ENCODE data around the gene PSG1. TPM values are rescaled to one million over a fixed set of nuclear protein-coding genes. Genes with fewer than 3 reads are reported as not detected.
"Not testable (repeated sequence)": the region's sequence is repeated elsewhere in the genome, so short reads cannot be mapped to it uniquely, and the experiment has no call there.

PSG1 gene
- total RNA-seq, 2 donors from 2014 or later, result not detected

DNA sequence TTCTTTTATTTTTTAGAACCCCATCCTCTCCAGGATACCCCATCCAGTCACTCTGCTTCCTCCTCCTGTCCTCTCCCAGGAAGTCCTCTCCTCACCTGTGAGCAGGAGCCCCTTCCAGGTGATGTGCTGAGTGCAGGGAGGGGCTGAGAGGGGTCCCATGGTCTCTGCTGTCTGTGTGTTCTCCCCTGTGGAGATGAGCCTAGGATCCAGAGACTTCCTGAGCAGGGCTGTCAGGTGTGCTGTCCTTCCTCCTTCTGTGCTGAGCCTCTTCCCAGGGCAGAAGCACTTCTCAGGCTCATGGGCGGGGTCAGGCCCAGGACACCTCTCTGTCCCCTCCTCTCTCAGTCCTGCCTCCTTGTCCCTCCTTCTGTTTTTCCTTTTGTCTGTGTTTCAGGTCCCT lies 38.1 kb upstream of the PSG1 start, which contains the start of gene PSG6:
Gene PSG6, minus strand, starts transcription at position 261 of the 400 bp plus-strand sequence. Its CDS starts 102 bp downstream, at position 159.
- intact Hi-C loops (cut with DNase I); H3K9me3 ChIP-seq; H3K27me3 ChIP-seq (replicated peaks; ENCODE audit: insufficient read depth); H3K4me3 ChIP-seq; H3K27ac ChIP-seq; DNase-seq (ENCODE audit: low spot score); H3K4me1 ChIP-seq (replicated peaks); H3K36me3 ChIP-seq: not testable (repeated sequence)
- WGBS, result 100% methylated on average over 1 of the region's 1 CpG

DNA sequence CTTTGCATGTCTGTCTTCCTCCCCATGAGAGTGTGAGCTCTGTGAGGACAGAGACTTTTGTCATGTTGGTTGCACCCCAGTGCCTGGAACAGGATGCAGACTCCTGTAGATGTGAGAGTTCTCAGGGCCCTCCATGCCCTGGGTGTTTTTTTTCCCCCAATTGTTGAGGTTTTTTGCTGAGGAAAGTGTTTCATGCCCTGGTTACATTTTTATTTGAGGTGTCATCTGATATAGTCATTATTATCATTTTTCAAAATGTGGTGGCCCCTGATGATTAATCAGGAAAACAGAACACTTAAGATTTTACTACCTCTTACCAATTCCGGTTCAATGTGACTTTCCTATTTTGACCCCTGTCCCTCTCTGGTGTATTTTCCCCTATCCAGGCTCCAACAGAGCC lies 37.4 kb upstream of the PSG1 start:
- H3K9me3 ChIP-seq; DNase-seq (ENCODE audit: low spot score); intact Hi-C loops (cut with DNase I); H3K4me1 ChIP-seq (replicated peaks); H3K36me3 ChIP-seq; H3K27me3 ChIP-seq (replicated peaks; ENCODE audit: insufficient read depth); H3K4me3 ChIP-seq; H3K27ac ChIP-seq: not testable (repeated sequence)
- 83% methylated on average over 1 of the region's 1 CpG for WGBS

DNA sequence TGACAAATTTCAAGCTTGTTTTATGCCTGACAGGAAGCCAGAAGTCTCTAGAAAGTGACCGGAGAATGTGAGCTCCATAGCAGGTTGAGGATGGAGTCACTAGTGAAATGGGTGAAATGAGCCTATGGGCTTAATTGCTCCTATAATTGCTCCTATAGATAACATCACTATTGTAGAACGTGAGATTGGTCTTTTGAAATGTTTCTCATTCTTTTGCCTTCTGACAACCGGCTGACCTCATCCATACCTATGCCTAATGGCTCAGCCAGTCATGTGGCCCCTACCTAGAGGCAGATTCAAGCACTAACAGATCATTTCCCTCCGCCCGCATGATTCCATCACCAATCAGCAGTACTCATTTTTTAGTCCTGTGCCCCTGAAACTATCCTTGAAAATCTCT lies 34.0 kb upstream of the PSG1 start:
- H3K36me3 ChIP-seq; H3K27ac ChIP-seq; intact Hi-C loops (cut with DNase I); DNase-seq (ENCODE audit: low spot score); H3K4me1 ChIP-seq (replicated peaks); H3K27me3 ChIP-seq (replicated peaks; ENCODE audit: insufficient read depth); H3K4me3 ChIP-seq; H3K9me3 ChIP-seq: not testable (repeated sequence)
- 69% methylated on average over 5 of the region's 5 CpGs for WGBS

DNA sequence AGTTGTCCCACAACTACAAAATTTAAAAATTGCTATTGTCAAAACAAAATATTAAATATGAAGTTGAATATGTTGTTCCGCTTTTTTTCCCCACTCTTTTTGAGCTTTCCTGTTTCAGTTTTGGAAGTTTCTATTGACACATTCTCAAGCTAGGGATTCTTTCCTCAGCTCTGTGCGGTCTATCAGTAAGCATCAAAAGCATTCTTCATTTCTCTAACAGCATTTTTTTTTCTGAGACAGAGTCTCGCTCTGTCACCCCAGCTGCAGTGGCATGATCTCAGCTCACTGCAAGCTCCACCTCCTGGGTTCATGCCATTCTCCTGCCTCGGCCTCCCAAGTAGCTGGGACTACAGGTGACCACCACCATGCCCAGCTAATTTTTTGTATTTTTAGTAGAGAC lies 33.4 kb upstream of the PSG1 start:
- H3K9me3 ChIP-seq; H3K27me3 ChIP-seq (replicated peaks; ENCODE audit: insufficient read depth); DNase-seq (ENCODE audit: low spot score); H3K36me3 ChIP-seq; H3K27ac ChIP-seq; intact Hi-C loops (cut with DNase I); H3K4me1 ChIP-seq (replicated peaks); H3K4me3 ChIP-seq: not testable (repeated sequence)
- 89% methylated on average over 4 of the region's 4 CpGs for WGBS

DNA sequence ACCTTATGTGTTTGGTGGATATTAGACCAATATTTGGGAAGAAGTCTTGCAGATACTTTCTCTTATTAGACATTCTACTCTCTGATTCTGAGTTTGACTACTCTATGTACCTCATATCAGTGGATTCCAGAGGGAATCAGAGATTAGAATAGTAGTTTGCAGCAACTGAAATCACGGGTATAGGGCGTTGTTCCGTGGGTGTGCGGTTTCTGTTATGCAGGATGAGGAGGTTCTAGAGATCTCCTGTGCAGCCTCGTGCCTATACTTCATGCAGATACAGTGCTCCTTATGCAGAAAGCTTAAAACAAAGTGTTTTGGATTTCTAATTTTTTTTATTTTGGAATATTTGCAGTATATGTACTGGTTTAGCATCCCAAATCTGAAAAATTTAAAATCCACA lies 32.2 kb upstream of the PSG1 start:
- H3K9me3 ChIP-seq; H3K27me3 ChIP-seq (replicated peaks; ENCODE audit: insufficient read depth); H3K4me3 ChIP-seq; H3K27ac ChIP-seq; DNase-seq (ENCODE audit: low spot score); H3K4me1 ChIP-seq (replicated peaks); H3K36me3 ChIP-seq; intact Hi-C loops (cut with DNase I): not testable (repeated sequence)
- WGBS, result 77% methylated on average over 5 of the region's 5 CpGs

DNA sequence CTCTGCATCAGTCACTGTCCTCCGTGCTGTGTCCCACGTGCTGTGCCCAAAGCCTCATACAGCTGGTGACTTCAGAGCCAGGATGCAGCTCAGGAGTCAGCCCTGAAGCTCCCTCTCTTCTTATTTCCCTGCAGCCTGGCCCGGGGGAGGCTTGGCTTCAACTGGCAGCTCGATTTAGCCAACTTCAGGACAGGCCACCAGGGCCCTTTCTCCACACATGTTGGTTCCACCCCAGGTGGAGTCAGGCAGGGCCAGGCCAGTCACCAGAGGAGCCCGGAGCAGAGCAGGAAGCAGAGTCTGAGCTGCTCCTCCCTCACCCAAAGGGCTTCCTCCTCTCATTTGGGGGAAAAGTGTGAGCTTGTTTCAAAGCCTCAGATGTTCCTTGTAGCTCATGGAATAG lies 26.6 kb upstream of the PSG1 start:
- H3K4me1 ChIP-seq (replicated peaks); H3K27ac ChIP-seq; H3K9me3 ChIP-seq; DNase-seq (ENCODE audit: low spot score); intact Hi-C loops (cut with DNase I); H3K4me3 ChIP-seq; H3K27me3 ChIP-seq (replicated peaks; ENCODE audit: insufficient read depth); H3K36me3 ChIP-seq: not testable (repeated sequence)
- 76% methylated on average over 5 of the region's 5 CpGs for WGBS

DNA sequence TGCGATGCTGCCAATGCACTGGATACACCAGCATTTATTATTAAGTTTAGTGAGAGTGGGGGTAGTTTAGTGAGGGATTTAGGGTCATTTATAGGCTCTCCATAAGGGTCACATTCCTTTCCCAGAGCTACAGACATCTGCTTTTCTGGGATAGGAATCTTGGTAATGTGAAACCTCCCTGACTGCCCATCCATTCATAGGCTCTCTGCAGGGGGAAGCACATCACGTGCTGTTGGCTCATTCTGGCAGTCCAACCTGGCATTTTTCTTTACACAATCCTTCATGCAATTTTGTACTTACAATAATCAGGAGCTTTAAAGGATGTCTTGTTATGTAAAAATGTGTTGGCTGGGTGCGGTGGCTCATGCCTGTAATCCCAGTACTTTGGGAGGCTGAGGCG lies 21.0 kb upstream of the PSG1 start:
- H3K4me1 ChIP-seq (replicated peaks); H3K36me3 ChIP-seq; H3K27me3 ChIP-seq (replicated peaks; ENCODE audit: insufficient read depth); DNase-seq (ENCODE audit: low spot score); H3K9me3 ChIP-seq; H3K4me3 ChIP-seq; H3K27ac ChIP-seq; intact Hi-C loops (cut with DNase I): not testable (repeated sequence)
- WGBS, result 76% methylated on average over 4 of the region's 4 CpGs

DNA sequence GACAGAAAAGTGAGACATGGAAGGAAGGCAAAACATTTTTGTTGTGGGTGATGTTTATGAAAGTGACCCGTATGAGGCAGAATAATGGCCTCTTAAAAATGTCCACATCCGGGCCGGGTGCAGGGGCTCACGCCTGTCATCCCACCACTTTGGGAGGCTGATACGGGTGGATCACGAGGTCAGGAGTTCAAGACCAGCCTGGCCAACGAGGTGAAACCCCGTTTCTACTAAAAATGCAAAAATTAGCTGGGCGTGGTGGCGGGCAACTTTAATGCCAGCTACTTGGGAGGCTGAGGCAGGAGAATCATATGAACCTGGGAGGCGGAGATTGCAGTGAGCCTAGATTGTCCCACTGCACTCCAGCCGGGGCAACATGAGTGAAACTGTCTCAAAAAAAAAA lies 20.2 kb upstream of the PSG1 start:
- H3K9me3 ChIP-seq; H3K4me1 ChIP-seq (replicated peaks); H3K36me3 ChIP-seq; H3K27ac ChIP-seq; H3K27me3 ChIP-seq (replicated peaks; ENCODE audit: insufficient read depth); H3K4me3 ChIP-seq; DNase-seq (ENCODE audit: low spot score); intact Hi-C loops (cut with DNase I): not testable (repeated sequence)
- 93% methylated on average over 12 of the region's 12 CpGs for WGBS

DNA sequence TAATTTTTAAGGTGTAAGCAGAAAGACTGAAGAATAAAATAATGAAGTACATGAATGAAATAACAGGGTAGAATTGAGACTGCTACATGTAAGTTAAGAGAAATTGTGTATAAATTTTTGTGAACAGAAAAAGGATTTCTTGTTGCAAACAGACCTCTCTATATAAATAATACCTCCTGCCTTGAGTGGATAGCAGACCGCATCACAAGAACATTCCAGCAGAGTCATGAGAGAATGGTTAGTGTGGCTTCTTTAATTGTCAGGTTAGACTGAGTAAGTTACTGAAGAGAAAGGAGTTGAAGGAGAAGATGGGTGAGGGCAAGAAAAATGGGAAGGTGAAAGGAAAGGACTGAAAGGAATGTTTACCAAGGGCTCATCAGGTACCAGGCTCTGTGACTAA lies 19.6 kb upstream of the PSG1 start:
- intact Hi-C loops (cut with DNase I); H3K9me3 ChIP-seq; H3K4me3 ChIP-seq; DNase-seq (ENCODE audit: low spot score); H3K27me3 ChIP-seq (replicated peaks; ENCODE audit: insufficient read depth); H3K27ac ChIP-seq; H3K36me3 ChIP-seq; H3K4me1 ChIP-seq (replicated peaks): not testable (repeated sequence)
- WGBS, result 88% methylated on average over 1 of the region's 1 CpG

DNA sequence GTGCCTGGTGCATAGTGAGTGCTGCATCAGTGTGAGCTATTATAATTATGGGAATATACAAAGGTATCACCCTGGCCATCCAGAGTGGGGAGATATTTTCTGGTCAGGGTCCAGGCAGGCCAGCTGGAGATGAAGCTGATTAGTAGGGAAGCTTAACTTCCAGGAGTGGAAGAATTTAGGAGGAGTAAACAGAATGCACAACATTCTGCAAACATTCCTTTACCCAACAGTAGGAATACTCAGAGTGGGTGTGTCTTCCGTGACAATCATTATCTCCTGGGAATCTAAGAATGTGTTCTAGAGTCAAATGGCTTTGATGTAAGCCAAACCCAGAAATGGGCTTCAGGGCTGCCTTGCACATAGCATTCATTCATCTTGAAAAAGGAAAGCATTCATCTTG lies 19.1 kb upstream of the PSG1 start:
- 47% methylated on average over 1 of the region's 1 CpG for WGBS
- intact Hi-C loops (cut with DNase I); DNase-seq (ENCODE audit: low spot score): not testable (repeated sequence)

DNA sequence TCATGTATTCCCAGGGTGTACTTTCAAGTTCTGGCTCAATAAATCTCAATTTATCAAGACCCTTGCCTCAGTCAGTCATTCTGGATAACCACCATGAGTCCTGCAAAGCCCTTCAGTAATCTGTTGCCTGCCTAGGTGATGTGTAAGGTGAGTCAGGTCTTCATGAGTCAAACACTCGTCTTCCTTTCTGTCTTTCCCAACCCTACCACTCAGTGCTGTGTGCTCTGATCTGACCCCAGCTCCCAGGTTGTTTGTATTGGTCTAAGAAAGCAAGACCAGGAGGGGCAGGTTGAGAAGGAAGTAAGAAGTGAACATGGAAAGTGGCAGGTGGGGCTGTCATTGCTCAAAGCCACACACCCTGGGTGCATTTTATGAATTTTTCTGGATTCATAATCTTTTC lies 18.2 kb upstream of the PSG1 start:
- H3K36me3 ChIP-seq; H3K4me1 ChIP-seq (replicated peaks); DNase-seq (ENCODE audit: low spot score); intact Hi-C loops (cut with DNase I); H3K27ac ChIP-seq; H3K4me3 ChIP-seq; H3K27me3 ChIP-seq (replicated peaks; ENCODE audit: insufficient read depth); H3K9me3 ChIP-seq: not testable (repeated sequence)
- WGBS, result 30% methylated on average over 1 of the region's 1 CpG

More for the DNA sequence above, 19.1 kb upstream of the PSG1 start:
- H3K4me3 ChIP-seq; H3K9me3 ChIP-seq; H3K27me3 ChIP-seq (replicated peaks; ENCODE audit: insufficient read depth); H3K27ac ChIP-seq; H3K4me1 ChIP-seq (replicated peaks); H3K36me3 ChIP-seq: not testable (repeated sequence)

DNA sequence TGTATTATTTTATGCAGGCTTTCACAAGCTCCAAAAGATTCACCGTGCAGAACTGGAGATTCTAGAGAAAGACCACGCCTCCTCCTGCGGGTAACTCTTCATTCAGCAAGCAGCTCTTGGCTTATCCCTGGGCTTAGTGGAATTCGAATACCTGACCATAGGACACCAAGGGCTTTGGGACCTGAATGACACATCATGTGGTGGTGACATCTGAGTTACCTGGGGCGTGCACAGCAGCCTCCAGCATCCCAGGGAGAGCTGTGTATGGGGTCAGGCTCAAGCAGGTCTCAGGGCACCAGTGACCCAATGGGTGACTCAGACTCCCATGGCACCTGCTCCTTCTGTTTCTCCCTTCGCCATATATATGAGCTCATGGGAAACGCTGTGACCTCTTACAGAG lies 10.9 kb upstream of the PSG1 start:
- H3K4me1 ChIP-seq (replicated peaks); intact Hi-C loops (cut with DNase I); H3K9me3 ChIP-seq; H3K4me3 ChIP-seq; DNase-seq (ENCODE audit: low spot score); H3K27me3 ChIP-seq (replicated peaks; ENCODE audit: insufficient read depth); H3K27ac ChIP-seq; H3K36me3 ChIP-seq: not testable (repeated sequence)
- 93% methylated on average over 7 of the region's 7 CpGs for WGBS

DNA sequence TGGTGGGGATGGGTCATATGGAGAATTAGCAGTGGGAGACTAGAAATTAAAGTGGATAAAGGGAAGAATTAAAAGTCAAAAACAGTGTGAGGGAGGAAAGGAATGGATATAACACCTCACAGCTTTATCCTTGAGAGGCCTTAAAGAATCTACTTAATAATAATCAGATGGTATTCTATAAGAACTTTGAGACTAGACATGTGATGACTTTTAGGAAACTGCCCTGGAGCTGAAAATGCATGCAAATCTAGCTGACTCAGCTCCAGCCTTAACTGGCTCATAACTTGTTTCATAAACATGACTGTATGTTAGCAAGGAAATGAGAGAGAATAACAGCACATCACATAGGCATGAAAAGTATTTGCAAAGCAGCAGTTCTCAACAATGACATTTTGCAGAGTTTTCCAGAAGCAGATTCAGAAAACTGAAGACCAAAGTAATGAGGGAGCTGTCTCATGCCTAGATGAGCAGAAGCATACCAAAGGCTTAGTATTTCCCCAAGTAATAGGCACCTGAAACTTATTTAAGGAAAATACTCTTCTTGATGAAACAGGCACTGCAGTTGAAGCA lies 8.4 kb upstream of the PSG1 start:
- H3K9me3 ChIP-seq; intact Hi-C loops (cut with DNase I); H3K27me3 ChIP-seq (replicated peaks; ENCODE audit: insufficient read depth); DNase-seq (ENCODE audit: low spot score); H3K4me3 ChIP-seq; H3K27ac ChIP-seq; H3K4me1 ChIP-seq (replicated peaks); H3K36me3 ChIP-seq: not testable (repeated sequence)

All from prostate gland (tissue), 2 donors.